GM12892 (cell line): ENCODE data around the gene WDR6.

ENCODE experiments used
- POLR2A ChIP-seq: IDR thresholded peaks from 2 replicates; pipeline ENCODE4 v1.6.1; 2011; ENCODE audit warnings: low read depth, low read length, control low read depth
- POLR2AphosphoS5 ChIP-seq: IDR thresholded peaks from 2 replicates; pipeline ENCODE4 v1.6.1; 2011; ENCODE audit warnings: low read depth, low read length, control low read depth

- TF ChIP-seq POLR2AphosphoS5 (peak; percentile 100), POLR2A (peak; percentile 100)
These were observed 21.7 kb downstream of the WDR6 start, which contains the start of gene IMPDH2 for GRCh38 chr3:49028673-49029562.
